GM12878 (cell line): Measurements from ENCODE around the gene ROCK2. TPM values are rescaled to one million over a fixed set of nuclear protein-coding genes. Genes with fewer than 3 reads are reported as not detected.

Experiments
- ATAC-seq: fragments of 200-7000 bp; cut with Tn5 transposase; 3 replicates; pipeline ENCODE4 v1.9.1; 2020; ENCODE audit warnings: mild to moderate bottlenecking, moderate library complexity
- BruUV-seq: library from RNA; stranded (reverse); fragments of 400-500 nt; replicated peaks from 2 replicates; lab custom pipeline; 2021; lab: Mats Ljungman, UMichigan
- CTCF ChIA-PET: fragments of 300-600 bp; sonication (Branson Sonifier 250); formaldehyde crosslinking; extraction: SDS; loops from one replicate; lab custom pipeline; 2021; ENCODE audit warnings: inconsistent platforms; lab: Yijun Ruan, JAX
- POLR2A ChIA-PET: fragments of 350-600 bp; formaldehyde crosslinking; extraction: SDS; loops from one replicate; lab custom pipeline; 2021; ENCODE audit warnings: inconsistent platforms; lab: Charles Lee
- RAD21 ChIA-PET: fragments of 300-600 bp; sonication (Branson Sonifier 250); formaldehyde crosslinking; loops from one replicate; lab custom pipeline; 2023; ENCODE audit warnings: antibody characterized with exemption; ENCODE audit not compliant: unreplicated experiment; lab: Charles Lee
- SMC1A ChIA-PET: fragments of 300-600 bp; sonication (Branson Sonifier 250); formaldehyde crosslinking; loops from one replicate; lab custom pipeline; 2023; ENCODE audit not compliant: unreplicated experiment, uncharacterized antibody; lab: Charles Lee
- DNase-seq: peaks from one replicate; pipeline ENCODE4 v3.0.0-alpha.2; 2011; ENCODE audit warnings: low read depth, low spot score
- FAIRE-seq: peaks from 3 replicates; lab custom pipeline; 2011; peaks lifted over from hg19 to GRCh38; lab: Jason Lieb, UNC
- H2AFZ ChIP-seq: 2 replicates; pipeline ENCODE4 v1.6.0; 2011; ENCODE audit warnings: low read depth, low read length, control low read depth; ENCODE audit not compliant: control insufficient read depth
- H3K27ac ChIP-seq: 2 replicates; pipeline ENCODE4 v1.5.1; 2011; ENCODE audit warnings: control low read depth; ENCODE audit not compliant: control insufficient read depth, insufficient read depth
- H3K27me3 ChIP-seq, 2 experiments: replicated peaks in 1 of 2; 2 replicates each; pipeline versions ENCODE4 v1.6.0 to v1.6.1; 2011; ENCODE audit warnings: low read length in 1 of 2; ENCODE audit not compliant: control insufficient read depth in 2 of 2, insufficient read depth in 2 of 2
- H3K36me3 ChIP-seq, 2 experiments: 2 replicates each; pipeline ENCODE4 v1.5.1; 2011; ENCODE audit warnings: low read length in 1 of 2; ENCODE audit not compliant: control insufficient read depth in 2 of 2, insufficient read depth in 2 of 2
- H3K4me1 ChIP-seq: 2 replicates; pipeline ENCODE4 v1.6.1; 2011; ENCODE audit warnings: mild to moderate bottlenecking, low read length, moderate library complexity, mixed read lengths; ENCODE audit not compliant: control insufficient read depth, insufficient read depth
- H3K4me2 ChIP-seq: 2 replicates; pipeline ENCODE4 v1.6.0; 2011; ENCODE audit warnings: control low read depth; ENCODE audit not compliant: control insufficient read depth, insufficient read depth
- H3K4me3 ChIP-seq: fragments of 200-600 bp; sonication (generic); 2 replicates; pipeline ENCODE4 v1.5.1; 2016
- H3K79me2 ChIP-seq: 2 replicates; pipeline ENCODE4 v1.6.0; 2011; ENCODE audit warnings: low read length; ENCODE audit not compliant: control insufficient read depth, insufficient read depth
- H3K9ac ChIP-seq: 2 replicates; pipeline ENCODE4 v1.8.0; 2011; ENCODE audit warnings: low read length, control low read depth, mixed read lengths; ENCODE audit not compliant: control insufficient read depth, insufficient read depth
- H3K9me3 ChIP-seq: replicated peaks from 3 replicates; pipeline ENCODE4 v1.5.1; 2011; ENCODE audit warnings: mild to moderate bottlenecking, low read length; ENCODE audit not compliant: control insufficient read depth, insufficient read depth
- H4K20me1 ChIP-seq: 2 replicates; pipeline ENCODE4 v1.6.0; 2011; ENCODE audit not compliant: control insufficient read depth, insufficient read depth
- BCL11A ChIP-seq: IDR thresholded peaks from 2 replicates; pipeline ENCODE4 v1.6.1; 2011; ENCODE audit warnings: low read depth, low read length
- CTCF ChIP-seq, 3 experiments: IDR thresholded peaks in 2 of 3; conservative IDR thresholded peaks in 1 of 3; 2 replicates each; pipeline ENCODE4 v1.5.1; 2011; ENCODE audit warnings: low read depth in 3 of 3, low read length in 3 of 3, mild to moderate bottlenecking in 3 of 3, control low read depth in 2 of 3, moderate library complexity in 2 of 3, inconsistent platforms in 1 of 3, mixed read lengths in 1 of 3; ENCODE audit not compliant: control insufficient read depth in 2 of 3, insufficient read depth in 1 of 3; ENCODE audit errors: extremely low read depth in 1 of 3
- FOXK2 ChIP-seq: fragments of 450-650 bp; IDR thresholded peaks from 2 replicates; pipeline ENCODE4 v1.6.1; 2017; ENCODE audit warnings: mild to moderate bottlenecking, moderate library complexity
- MTA3 ChIP-seq: IDR thresholded peaks from 2 replicates; pipeline ENCODE4 v1.6.1; 2012; ENCODE audit warnings: low read length, inconsistent platforms, borderline replicate concordance
- NR2F1 ChIP-seq: fragments of 450-650 bp; conservative IDR thresholded peaks from 2 replicates; pipeline ENCODE4 v1.6.1; 2017; ENCODE audit warnings: mild to moderate bottlenecking
- PAX5 ChIP-seq: IDR thresholded peaks from 2 replicates; pipeline ENCODE4 v1.6.1; 2011; ENCODE audit warnings: low read depth, low read length, borderline replicate concordance
- RELA ChIP-seq: fragments of 450-650 bp; IDR thresholded peaks from 2 replicates; pipeline ENCODE4 v1.8.0; 2014; ENCODE audit warnings: borderline replicate concordance; ENCODE audit not compliant: partially characterized antibody
- SUPT20H ChIP-seq: IDR thresholded peaks from 2 replicates; pipeline ENCODE4 v1.6.1; 2011; ENCODE audit warnings: low read depth, mild to moderate bottlenecking, low read length, moderate library complexity, borderline replicate concordance; ENCODE audit not compliant: control insufficient read depth
- TAF1 ChIP-seq: IDR thresholded peaks from 2 replicates; pipeline ENCODE4 v1.6.1; 2011; ENCODE audit warnings: mild to moderate bottlenecking, low read depth, low read length, borderline replicate concordance
- YY1 ChIP-seq: IDR thresholded peaks from 2 replicates; pipeline ENCODE4 v1.6.1; 2011; ENCODE audit warnings: low read depth, mild to moderate bottlenecking, low read length
- ZNF592 ChIP-seq: fragments of 450-650 bp; IDR thresholded peaks from 2 replicates; pipeline ENCODE4 v1.6.1; 2017; ENCODE audit warnings: mild to moderate bottlenecking, moderate library complexity
- WGBS: methylation state at CpG from one replicate; pipeline ENCODE4 v1.1.6; 2016; ENCODE audit warnings: low lambda C conversion rate; ENCODE audit not compliant: insufficient replicate concordance, insufficient coverage; ENCODE audit errors: missing lambda C conversion rate; 5-methylcytosine and 5-hydroxymethylcytosine counted together
- in situ Hi-C: fragments of 300-500 bp; cut with MboI; formaldehyde crosslinking; loops from 9 replicates; pipeline ENCODE4 v1.14.3; 2018; ENCODE audit warnings: mixed read lengths
- intact Hi-C: fragments of 100-400 bp; cut with micrococcal nuclease; formaldehyde crosslinking; loops from one replicate; pipeline ENCODE4 v1.14.2; 2022; ENCODE audit not compliant: unreplicated experiment
- polyA plus RNA-seq, 11 experiments: library from polyadenylated mRNA; depleted of rRNA in 4 of 11; unstranded in 6 of 11; stranded (reverse) in 5 of 11; fragments of >200 nt; fragmentation: Nextera tagmentation in 4 of 11; fragmentation: Illumina TruSeq in 1 of 11; extraction: Ambion mirVana in 4 of 11; extraction: Trizol in 1 of 11; gene quantifications; 1 replicate in 1 of 11; 2 replicates in 10 of 11; pipeline versions ENCODE4 v1.2.1 to v1.2.3, GENCODE V29; 2011 to 2016; ENCODE audit warnings: inconsistent platforms in 2 of 11, missing spikeins in 2 of 11, low read depth in 1 of 11
- total RNA-seq, 4 experiments: library from RNA; depleted of rRNA in 3 of 4; stranded (reverse); fragments of >200 nt in 3 of 4; fragmentation: Illumina TruSeq in 1 of 4; extraction: Trizol in 1 of 4; gene quantifications; 2 replicates each; pipeline versions ENCODE4 v1.2.1 to v1.2.3, GENCODE V29; 2013 to 2021
- TF ChIP-seq, protein P1 (sequence below): fragments of 450-650 bp; IDR thresholded peaks from 2 replicates; pipeline ENCODE4 v1.6.1; 2018; ENCODE audit warnings: borderline replicate concordance, mild to moderate bottlenecking; ENCODE audit not compliant: partially characterized antibody
- TF ChIP-seq, protein P2 (sequence below): IDR thresholded peaks from 2 replicates; pipeline ENCODE4 v1.6.1; 2012; ENCODE audit warnings: low read length, inconsistent platforms

The ROCK2 gene
- total and polyA plus RNA-seq, 10 of the 15 experiments (the other 5 are each of a cell fraction or from before 2014, with no cell fraction given), result 4.6 to 22.1 (median 8.3) TPM

DNA sequence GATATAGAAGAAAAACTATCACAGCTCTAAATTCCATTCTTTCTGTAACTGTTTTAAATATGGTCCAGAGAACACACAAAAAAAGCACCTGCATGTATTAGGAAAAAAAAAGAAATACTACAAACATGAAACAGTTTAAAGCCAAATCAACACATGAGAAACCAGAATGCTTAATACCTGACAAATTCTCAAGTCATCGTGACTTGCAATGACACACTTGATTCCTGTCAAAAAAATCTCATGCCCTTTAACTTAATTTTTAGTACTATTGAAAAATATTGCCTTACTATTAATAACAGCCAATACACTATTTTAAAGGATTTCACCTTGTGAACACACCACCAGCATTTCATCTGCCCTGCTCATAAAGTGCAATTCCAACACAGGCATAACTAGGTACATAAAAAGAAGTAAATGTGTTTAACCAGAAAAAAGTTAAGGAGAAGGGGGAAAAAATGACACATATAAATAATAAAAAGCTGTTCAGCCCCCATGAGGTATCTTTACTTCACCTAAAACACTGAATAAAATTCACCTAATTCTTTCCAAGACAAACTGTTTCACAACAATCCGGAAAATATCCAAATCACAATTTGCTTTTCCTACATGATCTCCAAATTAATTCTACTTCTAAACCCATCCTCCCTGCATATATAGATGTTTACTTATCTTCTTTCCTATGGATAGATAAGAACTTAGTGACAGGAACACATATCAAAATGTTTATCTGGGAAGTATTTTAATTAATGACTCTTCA, 10.8 kb downstream of the ROCK2 start:
- H2AFZ ChIP-seq, result no peak overlapping the region
- no peak for DNase-seq
- H3K4me1 ChIP-seq, result no peaks in the 10 kb centered on the region
- ATAC-seq, result no peak
- FAIRE-seq, result no peak
- H4K20me1 ChIP-seq, result no peaks in the 10 kb centered on the region
- no peaks in the 10 kb centered on the region; the same call in 2 of the 3 replicates for H3K9me3 ChIP-seq
- POLR2A ChIA-PET, result interaction anchor here (0.7 kb wide), 1 partner anchor 223 kb away, joined by 9 read pairs; no protein-coding TSS in a partner anchor
- H3K27me3 ChIP-seq, result no peaks in the 10 kb centered on the region
- whole genome bisulfite sequencing, result 100% methylated on average over 2 of the region's 2 CpGs
- no peak overlapping the region for H3K9ac ChIP-seq
- intact Hi-C loops, result no loop called here
- no peaks in the 10 kb centered on the region for H3K36me3 ChIP-seq
- H3K4me3 ChIP-seq, result no peak overlapping the region
- SMC1A ChIA-PET, result interaction anchor here (1.0 kb wide), 1 partner anchor 10 kb away, joined by 3 read pairs; no protein-coding TSS in a partner anchor
- no peak overlapping the region for H3K27ac ChIP-seq
- peaks cover 42% of the 10 kb centered on the region for H3K79me2 ChIP-seq
- H3K4me2 ChIP-seq, result no peak overlapping the region
- BruUV-seq, result no TSS peak
- CTCF ChIA-PET, result no interaction called here
- RAD21 ChIA-PET, result interaction anchor here (0.6 kb wide), 1 partner anchor 201 kb away, joined by 3 read pairs; a partner anchor contains a TSS
- TF ChIP-seq TAF1 (no peak), BCL11A (no peak), RELA (no peak), MTA3 (no peak), SUPT20H (no peak), CTCF (IDR thresholded peaks at IDR 0.05 in 2 of 3, conservative IDR thresholded peaks at IDR 0.05 in 1 of 3; ENCODE audit: control insufficient read depth in 2 of 3, extremely low read depth in 1 of 3, insufficient read depth in 1 of 3, low read depth in 3 of 3, low read length in 3 of 3) (no peak), ZNF592 (no peak), NR2F1 (no peak), YY1 (no peak), FOXK2 (no peak), PAX5 (no peak)
- TF ChIP-seq, protein P1, sequence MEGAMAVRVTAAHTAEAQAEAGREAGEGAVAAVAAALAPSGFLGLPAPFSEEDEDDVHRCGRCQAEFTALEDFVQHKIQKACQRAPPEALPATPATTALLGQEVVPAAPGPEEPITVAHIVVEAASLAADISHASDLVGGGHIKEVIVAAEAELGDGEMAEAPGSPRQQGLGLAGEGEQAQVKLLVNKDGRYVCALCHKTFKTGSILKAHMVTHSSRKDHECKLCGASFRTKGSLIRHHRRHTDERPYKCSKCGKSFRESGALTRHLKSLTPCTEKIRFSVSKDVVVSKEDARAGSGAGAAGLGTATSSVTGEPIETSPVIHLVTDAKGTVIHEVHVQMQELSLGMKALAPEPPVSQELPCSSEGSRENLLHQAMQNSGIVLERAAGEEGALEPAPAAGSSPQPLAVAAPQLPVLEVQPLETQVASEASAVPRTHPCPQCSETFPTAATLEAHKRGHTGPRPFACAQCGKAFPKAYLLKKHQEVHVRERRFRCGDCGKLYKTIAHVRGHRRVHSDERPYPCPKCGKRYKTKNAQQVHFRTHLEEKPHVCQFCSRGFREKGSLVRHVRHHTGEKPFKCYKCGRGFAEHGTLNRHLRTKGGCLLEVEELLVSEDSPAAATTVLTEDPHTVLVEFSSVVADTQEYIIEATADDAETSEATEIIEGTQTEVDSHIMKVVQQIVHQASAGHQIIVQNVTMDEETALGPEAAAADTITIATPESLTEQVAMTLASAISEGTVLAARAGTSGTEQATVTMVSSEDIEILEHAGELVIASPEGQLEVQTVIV, result no peak
- TF ChIP-seq, protein P2, sequence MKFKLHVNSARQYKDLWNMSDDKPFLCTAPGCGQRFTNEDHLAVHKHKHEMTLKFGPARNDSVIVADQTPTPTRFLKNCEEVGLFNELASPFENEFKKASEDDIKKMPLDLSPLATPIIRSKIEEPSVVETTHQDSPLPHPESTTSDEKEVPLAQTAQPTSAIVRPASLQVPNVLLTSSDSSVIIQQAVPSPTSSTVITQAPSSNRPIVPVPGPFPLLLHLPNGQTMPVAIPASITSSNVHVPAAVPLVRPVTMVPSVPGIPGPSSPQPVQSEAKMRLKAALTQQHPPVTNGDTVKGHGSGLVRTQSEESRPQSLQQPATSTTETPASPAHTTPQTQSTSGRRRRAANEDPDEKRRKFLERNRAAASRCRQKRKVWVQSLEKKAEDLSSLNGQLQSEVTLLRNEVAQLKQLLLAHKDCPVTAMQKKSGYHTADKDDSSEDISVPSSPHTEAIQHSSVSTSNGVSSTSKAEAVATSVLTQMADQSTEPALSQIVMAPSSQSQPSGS, result no peak
- TF ChIP-seq, all 136 proteins: peak for 0
- in situ Hi-C loops, result no loop called here
